ENCODE measurements around the gene RPS2. TPM values are rescaled to one million over a fixed set of nuclear protein-coding genes. Genes with fewer than 3 reads are reported as not detected.

Gene RPS2
- total and polyA plus RNA-seq, 2 of the 8 experiments (the other 6 are each of a cell fraction or from before 2014, with no cell fraction given): 4,042 to 16,783 TPM

- Histone ChIP-seq H2BK5ac (ENCODE audit: low read depth, low read length) (0 out of 2 replicates have a peak overlapping the region, but pooled peaks have one; percentile 53), H3K36me3 (ENCODE audit: control insufficient read depth in 2 of 4, insufficient read depth in 4 of 4, low read length in 3 of 4) (peaks cover 14 to 29% (median 24%) of the 10 kb centered on the region in 4 experiments), H2BK12ac (ENCODE audit: low read depth, low read length) (no peak overlapping the region), H4K5ac (ENCODE audit: insufficient read length, low read depth, low read length) (no peak overlapping the region), H3K9me3 (ENCODE audit: insufficient read depth in 2 of 2, low read depth in 1 of 2, low read length in 1 of 2) (no peaks in the 10 kb centered on the region), H3K79me1 (ENCODE audit: low read depth, low read length) (peaks cover 9% of the 10 kb centered on the region; the same call in 1 of the 2 replicates), H3K27me3 (replicated peaks in 1 of 4; ENCODE audit: control insufficient read depth in 3 of 4, extremely low read depth in 1 of 4, insufficient read depth in 3 of 4, low read length in 3 of 4) (no peaks in the 10 kb centered on the region), H3K23me2 (ENCODE audit: low read depth, low read length) (peaks cover 8% of the 10 kb centered on the region; the same call in 1 of the 2 replicates), H3K23ac (ENCODE audit: insufficient read length) (no peak overlapping the region), H3K4me2 (ENCODE audit: insufficient read depth in 1 of 2, low read depth in 2 of 2, low read length in 2 of 2) (peak overlapping the region in 1 of 2 experiments; percentile 63; a peak in 2 of 4 replicates), H3K56ac (replicated peaks; ENCODE audit: insufficient read length, low read depth, low read length) (no peak overlapping the region), H3K4me3 (ENCODE audit: extremely low read depth in 1 of 4, insufficient read depth in 2 of 4, low read depth in 3 of 4, low read length in 4 of 4) (no peak overlapping the region), H2BK20ac (ENCODE audit: low read length) (no peak overlapping the region), H3K79me2 (ENCODE audit: control insufficient read depth in 1 of 2, insufficient read depth in 2 of 2, low read length in 2 of 2) (peaks cover 22 to 52% of the 10 kb centered on the region in 2 experiments; a peak in 3 of 4 replicates), H4K8ac (ENCODE audit: extremely low read depth, insufficient read depth, low read length) (no peak overlapping the region; the same call in 1 of the 2 replicates), H2AFZ (ENCODE audit: low read length) (no peak overlapping the region), H4K91ac (replicated peaks; ENCODE audit: insufficient read length, low read length) (no peak overlapping the region), H3K4me1 (replicated peaks in 1 of 4; ENCODE audit: control insufficient read depth in 3 of 4, insufficient read depth in 4 of 4, low read length in 3 of 4) (peaks cover 0 to 33% (median 18%) of the 10 kb centered on the region in 4 experiments; a peak in 5 of 7 replicates), H2AK5ac (ENCODE audit: low read depth, low read length) (no peak overlapping the region), H3K18ac (ENCODE audit: extremely low read depth, low read length) (no peak overlapping the region), H3K9ac (replicated peaks in 1 of 4; ENCODE audit: extremely low read depth in 1 of 4, low read depth in 3 of 4, low read length in 3 of 4) (no peak overlapping the region; a peak in 1 of 7 replicates), H3K4ac (replicated peaks; ENCODE audit: insufficient read length, low read depth, low read length) (no peak overlapping the region), H3K27ac (ENCODE audit: low read depth, low read length) (no peak overlapping the region), H4K20me1 (replicated peaks in 1 of 2; ENCODE audit: control insufficient read depth in 1 of 2, insufficient read depth in 2 of 2, low read length in 2 of 2) (peaks cover 29 to 64% of the 10 kb centered on the region in 2 experiments), H2BK15ac (ENCODE audit: low read length) (no peak overlapping the region), H3K14ac (ENCODE audit: insufficient read length) (no peak overlapping the region), H2BK120ac (replicated peaks; ENCODE audit: low read depth, low read length) (no peak overlapping the region)
- FAIRE-seq (no peak), DNase-seq (ENCODE audit: low read depth in 1 of 2, low spot score in 2 of 2) (no peak)
- ChIA-PET CTCF (ENCODE audit: partially characterized antibody) (interaction anchor here (0.6 to 4.3 kb wide), 29 partner anchors 8 to 147 kb away, joined by 3 to 55 read pairs (median 7); partner anchors contain the start of genes NPW, NTHL1, SYNGR3 and TSC2), POLR2A (ENCODE audit: partially characterized antibody) (interaction anchor here (0.6 to 4.7 kb wide), 19 partner anchors 9 to 150 kb away, joined by 3 to 37 read pairs (median 5); partner anchors contain the start of genes NPW, RNF151, RPS2 and SYNGR3)
- whole genome bisulfite sequencing, 2 experiments (ENCODE audit: extremely low coverage in 1 of 2, insufficient coverage in 1 of 2, insufficient read length in 1 of 2, insufficient replicate concordance in 2 of 2, low coverage in 1 of 2, low lambda C conversion rate in 2 of 2, missing lambda C conversion rate in 1 of 2): 96% methylated on average over 28 of the region's 34 CpGs; no CpG with 5 or more reads in 1 of the 2 experiments
- no peak for TF ChIP-seq SP4 (IDR thresholded peaks at IDR 0.05; ENCODE audit: low read length)
- no peak for TF ChIP-seq GTF2F1 (IDR thresholded peaks at IDR 0.05; ENCODE audit: borderline replicate concordance, low read depth, low read length)
- TF ChIP-seq SP2 (IDR thresholded peaks at IDR 0.05; ENCODE audit: low read length): no peak
- no peak for TF ChIP-seq ZNF274 (IDR thresholded peaks at IDR 0.05; ENCODE audit: borderline replicate concordance, extremely low read depth, low read length)
- TF ChIP-seq EP300 (IDR thresholded peaks at IDR 0.05; ENCODE audit: borderline replicate concordance in 1 of 2, low read depth in 2 of 2, low read length in 2 of 2): no peak
- no peak for TF ChIP-seq ASH2L (IDR thresholded peaks at IDR 0.05; ENCODE audit: low read length)
- no peak for TF ChIP-seq EZH2 (IDR thresholded peaks at IDR 0.05; ENCODE audit: low read depth, low read length, severe bottlenecking)
- TF ChIP-seq SP1 (IDR thresholded peaks at IDR 0.05; ENCODE audit: low read depth, low read length): no peak
- no peak for TF ChIP-seq BRCA1 (IDR thresholded peaks at IDR 0.05; ENCODE audit: low read depth, low read length)
- TF ChIP-seq RAD21 (IDR thresholded peaks at IDR 0.05 in 1 of 2, conservative IDR thresholded peaks at IDR 0.05 in 1 of 2; ENCODE audit: low read depth in 2 of 2, low read length in 2 of 2): no peak
- TF ChIP-seq RXRA (IDR thresholded peaks at IDR 0.05; ENCODE audit: insufficient read depth, low read depth, low read length): no peak
- no peak for TF ChIP-seq JUND (IDR thresholded peaks at IDR 0.05; ENCODE audit: low read length)
These were observed 40.3 kb upstream of the RPS2 start for GRCh38 chr16:2004795-2005517.

All from H1 (cell line).